SK-N-SH (cell line): Measurements from ENCODE around the gene PHAF1. TPM values are rescaled to one million over a fixed set of nuclear protein-coding genes. Genes with fewer than 3 reads are reported as not detected.

Source experiments
- CTCF ChIA-PET: fragments of 300-600, 350-600 bp; formaldehyde crosslinking; extraction: SDS; loops from one replicate; lab custom pipeline; 2021; lab: Yijun Ruan, JAX
- POLR2A ChIA-PET: fragments of 350-600 bp; sonication (Branson Sonifier 250); formaldehyde crosslinking; extraction: SDS; loops from one replicate; lab custom pipeline; 2020; ENCODE audit warnings: antibody characterized with exemption, inconsistent platforms; lab: Yijun Ruan, JAX
- DNase-seq: peaks from one replicate; pipeline ENCODE4 v3.0.0; 2012
- H2AFZ ChIP-seq: fragments of 200-600 bp; sonication (generic); 2 replicates; pipeline ENCODE4 v1.8.1; 2016; ENCODE audit warnings: antibody characterized with exemption, mild to moderate bottlenecking, low read depth
- H3F3A ChIP-seq: fragments of 200-600 bp; sonication (generic); replicated peaks from 2 replicates; pipeline ENCODE3; 2016; ENCODE audit warnings: antibody characterized with exemption, mild to moderate bottlenecking; ENCODE audit not compliant: insufficient read depth
- H3K27ac ChIP-seq, 2 experiments: fragments of 200-500 bp in 1 of 2; fragments of 200-600 bp in 1 of 2; sonication (Bioruptor generic) in 1 of 2; sonication (generic), shearing (Covaris generic) in 1 of 2; 2 replicates each; pipeline versions ENCODE4 v1.5.1 to v1.6.1; 2014 to 2016; ENCODE audit warnings: low read depth in 2 of 2, inconsistent platforms in 1 of 2, low read length in 1 of 2, mild to moderate bottlenecking in 1 of 2, mixed read lengths in 1 of 2
- H3K27me3 ChIP-seq: fragments of 200-600 bp; sonication (generic), shearing (Covaris generic); 2 replicates; pipeline ENCODE4 v1.6.1; 2016; ENCODE audit warnings: mixed run types; ENCODE audit not compliant: insufficient read depth
- H3K36me3 ChIP-seq, 2 experiments: fragments of 200-500 bp in 1 of 2; fragments of 200-600 bp in 1 of 2; sonication (Bioruptor generic) in 1 of 2; sonication (generic) in 1 of 2; replicated peaks in 1 of 2; 2 replicates each; pipeline versions ENCODE3 to v1.5.1; 2014 to 2016; ENCODE audit warnings: low read length in 1 of 2, mild to moderate bottlenecking in 1 of 2; ENCODE audit not compliant: insufficient read depth in 2 of 2, control insufficient read depth in 1 of 2
- H3K4me1 ChIP-seq, 2 experiments: fragments of 200-500 bp in 1 of 2; fragments of 200-600 bp in 1 of 2; sonication (Bioruptor generic) in 1 of 2; sonication (generic), shearing (Covaris generic) in 1 of 2; 2 replicates each; pipeline versions ENCODE4 v1.5.1 to v1.6.1; 2014 to 2016; ENCODE audit warnings: low read depth in 1 of 2, low read length in 1 of 2, mixed run types in 1 of 2; ENCODE audit not compliant: insufficient read depth in 2 of 2, control insufficient read depth in 1 of 2
- H3K4me2 ChIP-seq: fragments of 200-600 bp; sonication (generic), shearing (Covaris generic); 2 replicates; pipeline ENCODE4 v1.6.1; 2017; ENCODE audit warnings: mixed run types
- H3K4me3 ChIP-seq, 2 experiments: fragments of 200-500 bp in 1 of 2; fragments of 200-600 bp in 1 of 2; sonication (Bioruptor generic) in 1 of 2; sonication (generic), shearing (Covaris generic) in 1 of 2; 2 replicates each; pipeline versions ENCODE4 v1.5.1 to v1.8.1; 2014 to 2016; ENCODE audit warnings: low read depth in 2 of 2, inconsistent platforms in 1 of 2, low read length in 1 of 2, mild to moderate bottlenecking in 1 of 2, mixed read lengths in 1 of 2, moderate library complexity in 1 of 2
- H3K79me2 ChIP-seq: fragments of 200-600 bp; sonication (generic); 2 replicates; pipeline ENCODE4 v1.8.1; 2017; ENCODE audit warnings: mild to moderate bottlenecking; ENCODE audit not compliant: insufficient read depth
- H3K9ac ChIP-seq: fragments of 200-600 bp; sonication (generic); 2 replicates; pipeline ENCODE4 v1.6.1; 2017; ENCODE audit warnings: mixed run types
- H3K9me2 ChIP-seq: fragments of 200-600 bp; sonication (generic); 2 replicates; pipeline ENCODE4 v1.6.1; 2017; ENCODE audit warnings: mixed run types
- H3K9me3 ChIP-seq: fragments of 200-600 bp; sonication (generic); 2 replicates; pipeline ENCODE4 v1.6.1; 2017; ENCODE audit warnings: mixed run types, mild to moderate bottlenecking, moderate library complexity
- H4K20me1 ChIP-seq: fragments of 200-600 bp; sonication (generic); 2 replicates; pipeline ENCODE4 v1.6.1; 2017; ENCODE audit warnings: mild to moderate bottlenecking, mixed run types; ENCODE audit not compliant: insufficient read depth
- CHD2 ChIP-seq: fragments of 150-350 bp; IDR thresholded peaks from 2 replicates; pipeline ENCODE4 v1.6.1; 2018; ENCODE audit warnings: low read length; ENCODE audit not compliant: partially characterized antibody
- ELF1 ChIP-seq: IDR thresholded peaks from 2 replicates; pipeline ENCODE4 v1.4.0; 2012
- EP300 ChIP-seq, 2 experiments: IDR thresholded peaks; 2 replicates each; pipeline versions ENCODE4 v1.4.0 to v1.6.1; 2012; ENCODE audit warnings: borderline replicate concordance in 1 of 2, low read depth in 1 of 2, low read length in 1 of 2
- EZH2phosphoT487 ChIP-seq: fragments of 200-600 bp; sonication (generic); IDR thresholded peaks from 2 replicates; pipeline ENCODE4 v1.6.1; 2017; ENCODE audit warnings: low read depth, mixed run types, mild to moderate bottlenecking, antibody characterized with exemption, moderate library complexity, borderline replicate concordance
- FOSL2 ChIP-seq: IDR thresholded peaks from 2 replicates; pipeline ENCODE4 v1.4.0; 2012; ENCODE audit warnings: low read depth, mild to moderate bottlenecking, moderate library complexity, borderline replicate concordance
- FOXJ3 ChIP-seq: sonication (generic); formaldehyde crosslinking; IDR thresholded peaks from 2 replicates; pipeline ENCODE4 v1.5.1; 2020; ENCODE audit warnings: mild to moderate bottlenecking, missing genetic modification reagents
- FOXM1 ChIP-seq: IDR thresholded peaks from 2 replicates; pipeline ENCODE4 v1.4.0; 2012; ENCODE audit warnings: low read depth, mild to moderate bottlenecking
- GABPA ChIP-seq: IDR thresholded peaks from 2 replicates; pipeline ENCODE4 v1.4.0; 2012; ENCODE audit warnings: low read depth, mild to moderate bottlenecking
- GATA2 ChIP-seq: sonication (generic); formaldehyde crosslinking; IDR thresholded peaks from 2 replicates; pipeline ENCODE4 v1.5.0; 2020; ENCODE audit warnings: mild to moderate bottlenecking, missing genetic modification reagents
- JUND ChIP-seq: IDR thresholded peaks from 2 replicates; pipeline ENCODE4 v1.4.0; 2012
- NFIC ChIP-seq: IDR thresholded peaks from 2 replicates; pipeline ENCODE4 v1.4.0; 2012; ENCODE audit warnings: borderline replicate concordance
- NRF1 ChIP-seq: IDR thresholded peaks from 2 replicates; pipeline ENCODE4 v1.6.1; 2012; ENCODE audit warnings: low read depth, mild to moderate bottlenecking, low read length
- PBX3 ChIP-seq: IDR thresholded peaks from 2 replicates; pipeline ENCODE4; 2012
- POLR2AphosphoS5 ChIP-seq: IDR thresholded peaks from 2 replicates; pipeline ENCODE4 v1.6.1; 2012; ENCODE audit warnings: low read depth, low read length
- RAD21 ChIP-seq: IDR thresholded peaks from 2 replicates; pipeline ENCODE4 v1.6.1; 2012; ENCODE audit warnings: mild to moderate bottlenecking, low read length
- RCOR1 ChIP-seq: fragments of 150-350 bp; IDR thresholded peaks from 2 replicates; pipeline ENCODE4 v1.6.1; 2017; ENCODE audit warnings: antibody characterized with exemption, low read length
- RFX5 ChIP-seq: IDR thresholded peaks from 2 replicates; pipeline ENCODE4 v1.6.1; 2012; ENCODE audit warnings: mild to moderate bottlenecking, improper control_type of control experiment, low read length
- RXRA ChIP-seq: IDR thresholded peaks from 2 replicates; pipeline ENCODE4 v1.4.0; 2012; ENCODE audit warnings: low read depth, mild to moderate bottlenecking, borderline replicate concordance
- SMC3 ChIP-seq: IDR thresholded peaks from 2 replicates; pipeline ENCODE4 v1.6.1; 2012; ENCODE audit warnings: low read depth, low read length, improper control_type of control experiment
- TCF12 ChIP-seq: IDR thresholded peaks from 2 replicates; pipeline ENCODE4 v1.4.0; 2012
- TEAD4 ChIP-seq: IDR thresholded peaks from 2 replicates; pipeline ENCODE4 v1.4.0; 2012; ENCODE audit warnings: mild to moderate bottlenecking, borderline replicate concordance; ENCODE audit not compliant: insufficient read depth
- USF1 ChIP-seq: IDR thresholded peaks from 2 replicates; pipeline ENCODE4 v1.4.0; 2012; ENCODE audit warnings: low read depth, borderline replicate concordance
- YY1 ChIP-seq: IDR thresholded peaks from 2 replicates; pipeline ENCODE4 v1.4.0; 2012; ENCODE audit warnings: low read depth, mild to moderate bottlenecking
- ZBTB33 ChIP-seq: IDR thresholded peaks from 2 replicates; pipeline ENCODE4 v1.4.0; 2012; ENCODE audit warnings: low read depth, borderline replicate concordance
- WGBS: methylation state at CpG from one replicate; pipeline ENCODE4 v1.1.6; 2017; ENCODE audit warnings: low lambda C conversion rate; 5-methylcytosine and 5-hydroxymethylcytosine counted together
- polyA plus RNA-seq, 3 experiments: library from polyadenylated mRNA; depleted of rRNA; stranded (reverse); fragments of >200 nt; gene quantifications; 2 replicates each; pipeline ENCODE4 v1.2.3, GENCODE V29; 2012

PHAF1 gene
- polyA plus RNA-seq, 1 of the 3 experiments (the other 2 are of a cell fraction): 17.3 TPM

- H3K27ac ChIP-seq: peak overlapping the region in 1 of 2 experiments; percentile 51; a peak in 3 of 4 replicates
- H3K4me3 ChIP-seq: peak overlapping the region in 1 of 2 experiments; percentile 82; a peak in 2 of 4 replicates
- no peaks in the 10 kb centered on the region for H3K9me3 ChIP-seq
- peaks cover 38% of the 10 kb centered on the region for H3F3A ChIP-seq
- no peaks in the 10 kb centered on the region for H3K27me3 ChIP-seq
- CTCF ChIA-PET: interaction anchor here (1.3 to 2.5 kb wide), 5 partner anchors 11 to 227 kb away, joined by 4 to 7 read pairs (median 5); partner anchors contain the start of gene NOL3
- H4K20me1 ChIP-seq: peaks cover 10% of the 10 kb centered on the region
- H3K4me1 ChIP-seq: peaks cover 14 to 44% of the 10 kb centered on the region in 2 experiments
- 44% methylated on average over 2 of the region's 2 CpGs for WGBS
- TF ChIP-seq EP300 (IDR thresholded peaks at IDR 0.05; ENCODE audit: borderline replicate concordance in 1 of 2, low read depth in 1 of 2, low read length in 1 of 2) (no peak), FOSL2 (peak; percentile 78; the same call in 1 of the 2 replicates), PBX3 (peak; percentile 63), NFIC (peak; percentile 66; the same call in 1 of the 2 replicates), FOXM1 (no peak), JUND (peak; percentile 62; the same call in 1 of the 2 replicates), RCOR1 (no peak), ELF1 (no peak), CHD2 (no peak), FOXJ3 (CRISPR knock-in tag) (no peak), TCF12 (peak; percentile 45; the same call in 1 of the 2 replicates)
- TF ChIP-seq, all 33 proteins: peak for 5
- Histone ChIP-seq H2AFZ (no peak overlapping the region), H3K4me2 (peak overlapping the region; percentile 92), H3K9ac (no peak overlapping the region), H3K79me2 (peaks cover 22% of the 10 kb centered on the region), H3K9me2 (no peaks in the 10 kb centered on the region), H3K36me3 (no peaks in the 10 kb centered on the region)
- DNase-seq: no peak
- POLR2A ChIA-PET: interaction anchor here (0.8 kb wide), 1 partner anchor 11 kb away, joined by 3 read pairs; the partner anchor contains the start of gene NOL3
Observed at GRCh38 chr16:67181346-67181745, 71.6 kb downstream of the PHAF1 start.

GRCh38 chr16:67182288-67182687 is 72.5 kb downstream of the PHAF1 start:
- 87% methylated on average over 2 of the region's 2 CpGs for WGBS
- peaks cover 42% of the 10 kb centered on the region for H3F3A ChIP-seq
- peak overlapping the region in 1 of 2 experiments; percentile 51; a peak in 1 of 4 replicates for H3K27ac ChIP-seq
- no peaks in the 10 kb centered on the region for H3K9me2 ChIP-seq
- no peaks in the 10 kb centered on the region for H3K9me3 ChIP-seq
- no peaks in the 10 kb centered on the region for H3K36me3 ChIP-seq
- peaks cover 22% of the 10 kb centered on the region for H3K79me2 ChIP-seq
- DNase-seq: no peak
- H4K20me1 ChIP-seq: peaks cover 6% of the 10 kb centered on the region
- peak overlapping the region; percentile 96; the same call in 1 of the 2 replicates for H3K9ac ChIP-seq
- H2AFZ ChIP-seq: no peak overlapping the region
- H3K4me2 ChIP-seq: peak overlapping the region; percentile 92
- peak overlapping the region in 1 of 2 experiments; percentile 82; a peak in 3 of 4 replicates for H3K4me3 ChIP-seq
- CTCF ChIA-PET: interaction anchor here (1.4 to 4.2 kb wide), 5 partner anchors 8 to 165 kb away, joined by 3 to 27 read pairs (median 7); partner anchors contain the start of genes B3GNT9 and NOL3
- H3K4me1 ChIP-seq: peaks cover 22 to 44% of the 10 kb centered on the region in 2 experiments
- no peaks in the 10 kb centered on the region for H3K27me3 ChIP-seq
- POLR2A ChIA-PET: interaction anchor here (1.6 kb wide), 1 partner anchor 8 kb away, joined by 5 read pairs; no protein-coding TSS in a partner anchor
- TF ChIP-seq TEAD4: no peak
- TF ChIP-seq RFX5: no peak
- TF ChIP-seq GABPA: no peak
- no peak for TF ChIP-seq RAD21
- no peak for TF ChIP-seq ELF1
- no peak for TF ChIP-seq RXRA
- TF ChIP-seq ZBTB33: no peak
- TF ChIP-seq SMC3: no peak
- no peak for TF ChIP-seq TCF12
- no peak for TF ChIP-seq USF1
- TF ChIP-seq EP300 (IDR thresholded peaks at IDR 0.05; ENCODE audit: borderline replicate concordance in 1 of 2, low read depth in 1 of 2, low read length in 1 of 2): no peak
- TF ChIP-seq EZH2phosphoT487: no peak
- TF ChIP-seq YY1: no peak
- TF ChIP-seq POLR2AphosphoS5: no peak
- no peak for TF ChIP-seq NRF1
- TF ChIP-seq GATA2 (CRISPR knock-in tag): no peak
